K562 (cell line): ENCODE data around the gene EPHB6. TPM values are rescaled to one million over a fixed set of nuclear protein-coding genes. Genes with fewer than 3 reads are reported as not detected.

Source experiments
- ELF2 ChIP-seq: fragments of 250-450 bp; sonication (Bioruptor Pico); IDR thresholded peaks from 2 replicates; pipeline ENCODE4 v1.5.0; 2021; ENCODE audit warnings: mild to moderate bottlenecking
- HDAC6 ChIP-seq: IDR thresholded peaks from 2 replicates; pipeline ENCODE4 v1.6.1; 2012; ENCODE audit warnings: low read depth, mild to moderate bottlenecking, control low read depth, inconsistent platforms, low read length, moderate library complexity
- LEF1 ChIP-seq: fragments of 450-650 bp; IDR thresholded peaks from 2 replicates; pipeline ENCODE4 v1.6.1; 2016; ENCODE audit warnings: mild to moderate bottlenecking
- MLLT1 ChIP-seq, 2 experiments: fragments of 450-650 bp; IDR thresholded peaks; 2 replicates each; pipeline ENCODE4 v1.6.1; 2016
- PKNOX1 ChIP-seq: fragments of 450-650 bp; IDR thresholded peaks from 2 replicates; pipeline ENCODE4 v1.6.1; 2016
- POLR2H ChIP-seq: IDR thresholded peaks from 2 replicates; pipeline ENCODE4 v1.6.1; 2016; ENCODE audit warnings: missing genetic modification characterization, low read depth, mild to moderate bottlenecking, control low read depth, missing compliant biosample characterization, moderate library complexity
- TCF7L2 ChIP-seq: fragments of 150-350 bp; IDR thresholded peaks from 2 replicates; pipeline ENCODE4 v1.6.1; 2016; ENCODE audit warnings: low read depth, mild to moderate bottlenecking, low read length, moderate library complexity
- ZBTB7A ChIP-seq: IDR thresholded peaks from 2 replicates; pipeline ENCODE4 v1.6.1; 2011; ENCODE audit warnings: low read depth, mild to moderate bottlenecking, low read length, moderate library complexity, borderline replicate concordance; ENCODE audit not compliant: control insufficient read depth
- polyA plus RNA-seq, 8 experiments: library from polyadenylated mRNA; depleted of rRNA in 4 of 8; stranded (reverse) in 5 of 8; unstranded in 3 of 8; fragments of >200 nt; fragmentation: Nextera tagmentation in 2 of 8; fragmentation: Illumina TruSeq in 1 of 8; extraction: Ambion mirVana in 2 of 8; extraction: Trizol in 1 of 8; gene quantifications; 2 replicates each; pipeline versions ENCODE4 v1.2.1 to v1.2.3, GENCODE V29; 2011 to 2014; ENCODE audit warnings: inconsistent platforms in 1 of 8, missing spikeins in 1 of 8
- total RNA-seq, 7 experiments: library from RNA; depleted of rRNA in 6 of 7; stranded (reverse); fragments of >200 nt in 6 of 7; fragmentation: Illumina TruSeq in 2 of 7; extraction: Trizol in 2 of 7; gene quantifications; 2 replicates each; pipeline versions ENCODE4 v1.2.1 to v1.2.3, GENCODE V29; 2011 to 2021; ENCODE audit warnings: low replicate concordance in 1 of 7

EPHB6 gene
- total and polyA plus RNA-seq, 9 of the 15 experiments (the other 6 are each of a cell fraction or from before 2014, with no cell fraction given): 1.4 to 123 (median 7.6) TPM

GRCh38 chr7:142808461-142808801 lies 46.4 kb upstream of the EPHB6 start (continued):
- no peak for TF ChIP-seq ZBTB7A
- TF ChIP-seq POLR2H (tag): no peak
- TF ChIP-seq HDAC6: no peak
- no peak for TF ChIP-seq PKNOX1
- TF ChIP-seq LEF1: no peak
- no peak for TF ChIP-seq MLLT1 (IDR thresholded peaks at IDR 0.05)
- no peak for TF ChIP-seq TCF7L2
- no peak for TF ChIP-seq ELF2 (CRISPR knock-in tag)
